Measurements from ENCODE around the gene VAMP5. TPM values are rescaled to one million over a fixed set of nuclear protein-coding genes. Genes with fewer than 3 reads are reported as not detected.
"Not testable (repeated sequence)": the region's sequence is repeated elsewhere in the genome, so short reads cannot be mapped to it uniquely, and the experiment has no call there.

VAMP5 gene
- total RNA-seq, 2 donors from 2014 or later = 36.8 to 51.2 TPM

- no peak for ATAC-seq (replicated peaks)
- H3K4me1 Mint-ChIP-seq = peaks cover 29% of the 10 kb centered on the region
- H3K9me3 Mint-ChIP-seq = no peaks in the 10 kb centered on the region
- H3K4me3 Mint-ChIP-seq = no peak overlapping the region
- H3K27me3 Mint-ChIP-seq = no peaks in the 10 kb centered on the region
- H3K36me3 Mint-ChIP-seq (ENCODE audit: low read depth) = peaks cover 89% of the 10 kb centered on the region
- H3K27ac Mint-ChIP-seq = no peak overlapping the region
Observed at GRCh38 chr2:85545780-85546240, 38.4 kb upstream of the VAMP5 start.

- H3K36me3 Mint-ChIP-seq (ENCODE audit: low read depth) = peaks cover 89% of the 10 kb centered on the region
Observed at GRCh38 chr2:85547089-85547858, 37.0 kb upstream of the VAMP5 start.

GRCh38 chr2:85547859-85548607, 36.2 kb upstream of the VAMP5 start:
- Mint-ChIP-seq H3K4me3 (no peak overlapping the region), H3K4me1 (peaks cover 14% of the 10 kb centered on the region), H3K27ac (peak overlapping the region; percentile 49), H3K27me3 (no peaks in the 10 kb centered on the region), H3K36me3 (ENCODE audit: low read depth) (peaks cover 89% of the 10 kb centered on the region), H3K9me3 (no peaks in the 10 kb centered on the region)
- ATAC-seq (replicated peaks) = no peak

More at GRCh38 chr2:85547089-85547858, 37.0 kb upstream of the VAMP5 start:
- H3K9me3 Mint-ChIP-seq = no peaks in the 10 kb centered on the region
- H3K4me3 Mint-ChIP-seq = no peak overlapping the region
- peak overlapping the region; percentile 49 for H3K27ac Mint-ChIP-seq
- H3K4me1 Mint-ChIP-seq = peaks cover 22% of the 10 kb centered on the region
- no peaks in the 10 kb centered on the region for H3K27me3 Mint-ChIP-seq
- no peak for ATAC-seq (replicated peaks)

- peaks cover 10% of the 10 kb centered on the region for H3K4me1 Mint-ChIP-seq
- ATAC-seq (replicated peaks) = no peak
Observed at GRCh38 chr2:85548608-85548900, 35.7 kb upstream of the VAMP5 start.

GRCh38 chr2:85549095-85549494, 35.1 kb upstream of the VAMP5 start:
- H3K4me1 Mint-ChIP-seq = peaks cover 7% of the 10 kb centered on the region
- no peak overlapping the region for H3K4me3 Mint-ChIP-seq
- H3K9me3 Mint-ChIP-seq = no peaks in the 10 kb centered on the region
- no peak for ATAC-seq (replicated peaks)
- H3K36me3 Mint-ChIP-seq (ENCODE audit: low read depth) = peaks cover 89% of the 10 kb centered on the region
- H3K27me3 Mint-ChIP-seq = no peaks in the 10 kb centered on the region
- H3K27ac Mint-ChIP-seq = no peak overlapping the region

More at GRCh38 chr2:85548608-85548900, 35.7 kb upstream of the VAMP5 start:
- Mint-ChIP-seq H3K36me3 (ENCODE audit: low read depth) (peaks cover 89% of the 10 kb centered on the region), H3K4me3 (no peak overlapping the region), H3K27ac (no peak overlapping the region), H3K9me3 (no peaks in the 10 kb centered on the region), H3K27me3 (no peaks in the 10 kb centered on the region)

GRCh38 chr2:85549826-85550225, 34.4 kb upstream of the VAMP5 start:
- ATAC-seq (replicated peaks) = no peak
- H3K9me3 Mint-ChIP-seq = no peaks in the 10 kb centered on the region

GRCh38 chr2:85550486-85550885, 33.7 kb upstream of the VAMP5 start:
- Mint-ChIP-seq H3K36me3 (ENCODE audit: low read depth) (peaks cover 89% of the 10 kb centered on the region), H3K9me3 (no peaks in the 10 kb centered on the region), H3K4me3 (no peak overlapping the region), H3K27ac (no peak overlapping the region), H3K27me3 (no peaks in the 10 kb centered on the region), H3K4me1 (peaks cover 3% of the 10 kb centered on the region)
- ATAC-seq (replicated peaks) = no peak

More at GRCh38 chr2:85549826-85550225, 34.4 kb upstream of the VAMP5 start:
- no peaks in the 10 kb centered on the region for H3K27me3 Mint-ChIP-seq
- H3K4me1 Mint-ChIP-seq = peaks cover 3% of the 10 kb centered on the region
- H3K4me3 Mint-ChIP-seq = no peak overlapping the region
- H3K36me3 Mint-ChIP-seq (ENCODE audit: low read depth) = peaks cover 89% of the 10 kb centered on the region
- H3K27ac Mint-ChIP-seq = no peak overlapping the region

- Mint-ChIP-seq H3K9me3 (no peaks in the 10 kb centered on the region), H3K4me3 (no peak overlapping the region), H3K27me3 (no peaks in the 10 kb centered on the region), H3K27ac (no peak overlapping the region), H3K36me3 (ENCODE audit: low read depth) (peaks cover 89% of the 10 kb centered on the region), H3K4me1 (peaks cover 3% of the 10 kb centered on the region)
- peak; percentile 86 for ATAC-seq (replicated peaks)
Observed at GRCh38 chr2:85551698-85552678, 32.2 kb upstream of the VAMP5 start.

- H3K36me3 Mint-ChIP-seq (ENCODE audit: low read depth) = peaks cover 89% of the 10 kb centered on the region
- no peak overlapping the region for H3K27ac Mint-ChIP-seq
- peaks cover 3% of the 10 kb centered on the region for H3K4me1 Mint-ChIP-seq
- no peaks in the 10 kb centered on the region for H3K27me3 Mint-ChIP-seq
- H3K9me3 Mint-ChIP-seq = no peaks in the 10 kb centered on the region
- no peak for ATAC-seq (replicated peaks)
- no peak overlapping the region for H3K4me3 Mint-ChIP-seq
Observed at GRCh38 chr2:85553184-85553583, 31.0 kb upstream of the VAMP5 start.

- H3K36me3 Mint-ChIP-seq (ENCODE audit: low read depth) = peaks cover 92% of the 10 kb centered on the region
Observed at GRCh38 chr2:85554980-85555612, 29.1 kb upstream of the VAMP5 start.

GRCh38 chr2:85557130-85557529, 27.1 kb upstream of the VAMP5 start:
- H3K36me3 Mint-ChIP-seq (ENCODE audit: low read depth) = peaks cover 73% of the 10 kb centered on the region
- no peaks in the 10 kb centered on the region for H3K9me3 Mint-ChIP-seq
- H3K4me3 Mint-ChIP-seq = no peak overlapping the region
- no peaks in the 10 kb centered on the region for H3K27me3 Mint-ChIP-seq
- H3K27ac Mint-ChIP-seq = no peak overlapping the region
- ATAC-seq (replicated peaks) = no peak
- H3K4me1 Mint-ChIP-seq = peaks cover 6% of the 10 kb centered on the region

More at GRCh38 chr2:85554980-85555612, 29.1 kb upstream of the VAMP5 start:
- Mint-ChIP-seq H3K27me3 (no peaks in the 10 kb centered on the region), H3K4me1 (peaks cover 3% of the 10 kb centered on the region), H3K4me3 (no peak overlapping the region), H3K27ac (peak overlapping the region; percentile 11), H3K9me3 (no peaks in the 10 kb centered on the region)
- ATAC-seq (replicated peaks) = peak; percentile 45

- Mint-ChIP-seq H3K9me3 (no peaks in the 10 kb centered on the region), H3K4me3 (no peak overlapping the region), H3K27me3 (no peaks in the 10 kb centered on the region), H3K36me3 (ENCODE audit: low read depth) (peaks cover 63% of the 10 kb centered on the region), H3K27ac (no peak overlapping the region), H3K4me1 (peaks cover 4% of the 10 kb centered on the region)
- ATAC-seq (replicated peaks) = no peak
Observed at GRCh38 chr2:85558160-85558559, 26.1 kb upstream of the VAMP5 start.

GRCh38 chr2:85560403-85560726, 23.9 kb upstream of the VAMP5 start:
- Mint-ChIP-seq H3K4me3 (peak overlapping the region; percentile 93), H3K27ac (peak overlapping the region; percentile 92), H3K36me3 (ENCODE audit: low read depth) (peaks cover 41% of the 10 kb centered on the region)
- not testable (repeated sequence) for ATAC-seq (replicated peaks); H3K4me1 Mint-ChIP-seq; H3K9me3 Mint-ChIP-seq; H3K27me3 Mint-ChIP-seq

- H3K9me3 Mint-ChIP-seq = no peaks in the 10 kb centered on the region
- peak; percentile 43 for ATAC-seq (replicated peaks)
- peaks cover 4% of the 10 kb centered on the region for H3K4me1 Mint-ChIP-seq
- H3K27me3 Mint-ChIP-seq = no peaks in the 10 kb centered on the region
- peak overlapping the region; percentile 93 for H3K4me3 Mint-ChIP-seq
- peak overlapping the region; percentile 92 for H3K27ac Mint-ChIP-seq
- H3K36me3 Mint-ChIP-seq (ENCODE audit: low read depth) = peaks cover 36% of the 10 kb centered on the region
Observed at GRCh38 chr2:85560812-85561279, 23.4 kb upstream of the VAMP5 start.

Data from activated T-helper 17 cell treated with anti-CD3 and anti-CD28 coated beads, Interleukin-2, amount 50 U/mL, for 72 hours (primary cell).